ENCODE results near the gene LRRC10B. TPM values are rescaled to one million over a fixed set of nuclear protein-coding genes. Genes with fewer than 3 reads are reported as not detected.

The LRRC10B gene
- total RNA-seq, 1 donor from 2014 or later = 0.45 TPM

- no peak for DNase-seq
- no peak for ATAC-seq
- intact Hi-C loops (cut with micrococcal nuclease) = no loop called here
These were observed 45.8 kb downstream of the LRRC10B start for GRCh38 chr11:61554172-61554988.

- ATAC-seq = no peak
- intact Hi-C loops (cut with micrococcal nuclease) = no loop called here
- DNase-seq = no peak
These were observed 46.8 kb downstream of the LRRC10B start for GRCh38 chr11:61555051-61555969.

GRCh38 chr11:61555978-61556377 lies 47.4 kb downstream of the LRRC10B start:
- intact Hi-C loops (cut with micrococcal nuclease) = no loop called here
- no peak for ATAC-seq
- DNase-seq = no peak

- DNase-seq (no peak), ATAC-seq (no peak)
- intact Hi-C loops (cut with micrococcal nuclease) = no loop called here
These were observed 48.1 kb downstream of the LRRC10B start for GRCh38 chr11:61556621-61557020.

Small RNA genes within 50 kb of the gene (microRNA-seq; reads per million reads assigned to microRNA genes)
- not detected for gene MIR4488 (ENCODE audit: borderline number of aligned reads)

Other genes with a start within 250 kb of the LRRC10B start
- gene VWCE, start 213.4 kb upstream of the LRRC10B start, total RNA-seq = 0.94 TPM
- 126 TPM for gene DDB1, start 175.6 kb upstream of the LRRC10B start, total RNA-seq
- gene TKFC, start 175.5 kb upstream of the LRRC10B start, total RNA-seq = 12.8 TPM
- 10.9 TPM for gene CYB561A3, start 146.9 kb upstream of the LRRC10B start, total RNA-seq
- 16.1 TPM for gene TMEM138, start 146.4 kb upstream of the LRRC10B start, total RNA-seq
- 4.8 TPM for gene TMEM216, start 116.2 kb upstream of the LRRC10B start, total RNA-seq
- gene CPSF7, start 78.8 kb upstream of the LRRC10B start, total RNA-seq = 41.5 TPM
- gene SDHAF2, start 78.6 kb upstream of the LRRC10B start, total RNA-seq = 32.6 TPM
- gene SYT7, start 72.3 kb downstream of the LRRC10B start, total RNA-seq = 32.5 TPM
- 5.5 TPM for gene DAGLA, start 171.6 kb downstream of the LRRC10B start, total RNA-seq
- gene MYRF, start 243.9 kb downstream of the LRRC10B start, total RNA-seq = 2.1 TPM